ENCODE data around the gene ITGB6. TPM values are rescaled to one million over a fixed set of nuclear protein-coding genes. Genes with fewer than 3 reads are reported as not detected.
A peak's percentile ranks its signal among the peaks of the same experiment; 100 is the strongest.

Gene ITGB6
- total and polyA plus RNA-seq, 2 of the 4 experiments (the other 2 are of a cell fraction): under 0.01 TPM; not detected in 1

DNA sequence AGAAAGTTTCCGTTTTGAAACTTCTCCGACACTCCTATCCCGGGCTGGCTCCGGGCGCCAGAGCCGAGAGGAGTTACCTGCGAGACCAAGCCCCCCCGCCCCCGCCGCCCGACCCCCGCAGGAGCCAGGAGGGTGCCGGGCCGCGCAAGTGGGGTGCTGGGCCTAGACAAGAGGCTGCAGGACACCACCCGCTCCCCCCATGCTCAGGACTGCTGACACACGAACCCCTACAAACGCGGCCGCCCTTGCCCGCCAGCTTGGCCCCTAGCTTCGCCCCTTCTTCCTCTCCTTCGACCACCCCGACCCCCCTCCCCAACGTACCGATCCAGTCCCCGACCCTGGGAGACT is 138.2 kb downstream of the ITGB6 start:
- dilution Hi-C loops (cut with HindIII; ENCODE audit: low sequenced_read_pairs, unreplicated experiment) (no loop called here), in situ Hi-C loops (cut with MboI; ENCODE audit: low sequenced_read_pairs) (no loop called here), intact Hi-C loops (cut with micrococcal nuclease) (no loop called here)
- ChIA-PET CTCF (no interaction called here), POLR2A (ENCODE audit: unreplicated experiment) (no interaction called here)
- no peak for DNase-seq
- Histone ChIP-seq H3K79me1 (ENCODE audit: low read depth in 1 of 2, low read length in 2 of 2) (no peaks in the 10 kb centered on the region), H3K9me3 (ENCODE audit: control insufficient read depth, insufficient read depth, low read length) (no peaks in the 10 kb centered on the region), H2BK120ac (ENCODE audit: low read depth, low read length) (no peak overlapping the region), H2BK15ac (ENCODE audit: low read depth, low read length) (no peak overlapping the region), H2AFZ (replicated peaks; ENCODE audit: low read length, poor library complexity) (peak overlapping the region; percentile 92), H3K56ac (ENCODE audit: extremely low read depth, insufficient read depth, low read length) (no peak overlapping the region), H3K27me3 (ENCODE audit: control insufficient read depth, insufficient read depth, low read length) (peaks cover 24% of the 10 kb centered on the region), H3K23ac (ENCODE audit: low read depth, low read length) (no peak overlapping the region), H3K9ac (ENCODE audit: low read depth, low read length) (peak overlapping the region; percentile 27; the same call in 1 of the 2 replicates), H2AK5ac (ENCODE audit: low read depth, low read length) (no peak overlapping the region), H2AK9ac (replicated peaks; ENCODE audit: low read depth, low read length, poor library complexity) (no peak overlapping the region), H4K5ac (ENCODE audit: low read depth, low read length) (no peak overlapping the region), H3K4ac (ENCODE audit: low read depth, low read length) (no peak overlapping the region), H4K91ac (ENCODE audit: insufficient read depth, low read depth, low read length) (no peak overlapping the region), H3K4me2 (ENCODE audit: low read depth, low read length) (peak overlapping the region; percentile 94; the same call in 1 of the 2 replicates), H2BK20ac (ENCODE audit: low read depth, low read length) (no peak overlapping the region), H3K18ac (ENCODE audit: low read depth, low read length) (no peak overlapping the region), H3K27ac (ENCODE audit: insufficient read depth, low read length) (no peak overlapping the region), H3K9me1 (ENCODE audit: insufficient read depth, low read length) (no peaks in the 10 kb centered on the region), H3K14ac (replicated peaks; ENCODE audit: low read depth, low read length) (0 out of 2 replicates have a peak overlapping the region, but pooled peaks have one; percentile 18), H4K8ac (ENCODE audit: low read depth in 2 of 2, low read length in 2 of 2) (peak overlapping the region in 1 of 2 experiments; percentile 52; a peak in 1 of 4 replicates), H3K4me3 (ENCODE audit: insufficient read depth, low read depth, low read length) (peak overlapping the region; percentile 59), H4K20me1 (ENCODE audit: insufficient read depth, low read length) (no peaks in the 10 kb centered on the region), H3K4me1 (ENCODE audit: control insufficient read depth, insufficient read depth, low read length) (no peaks in the 10 kb centered on the region), H3K36me3 (ENCODE audit: control insufficient read depth, insufficient read depth, low read length) (no peaks in the 10 kb centered on the region), H2BK5ac (ENCODE audit: low read depth, low read length, poor library complexity, severe bottlenecking) (no peak overlapping the region)
- BruUV-seq (replicated peaks): no TSS peak
- ATAC-seq (ENCODE audit: low read depth): peak; percentile 25
- no peak for TF ChIP-seq NFE2L2 (IDR thresholded peaks at IDR 0.05; ENCODE audit: low read depth, low read length)
- TF ChIP-seq, protein P1, sequence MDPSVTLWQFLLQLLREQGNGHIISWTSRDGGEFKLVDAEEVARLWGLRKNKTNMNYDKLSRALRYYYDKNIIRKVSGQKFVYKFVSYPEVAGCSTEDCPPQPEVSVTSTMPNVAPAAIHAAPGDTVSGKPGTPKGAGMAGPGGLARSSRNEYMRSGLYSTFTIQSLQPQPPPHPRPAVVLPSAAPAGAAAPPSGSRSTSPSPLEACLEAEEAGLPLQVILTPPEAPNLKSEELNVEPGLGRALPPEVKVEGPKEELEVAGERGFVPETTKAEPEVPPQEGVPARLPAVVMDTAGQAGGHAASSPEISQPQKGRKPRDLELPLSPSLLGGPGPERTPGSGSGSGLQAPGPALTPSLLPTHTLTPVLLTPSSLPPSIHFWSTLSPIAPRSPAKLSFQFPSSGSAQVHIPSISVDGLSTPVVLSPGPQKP (IDR thresholded peaks at IDR 0.05; ENCODE audit: borderline replicate concordance, low read depth, low read length): no peak
- TF ChIP-seq SMC3 (IDR thresholded peaks at IDR 0.05; ENCODE audit: low read depth, low read length): no peak
- TF ChIP-seq MAZ (IDR thresholded peaks at IDR 0.05; ENCODE audit: borderline replicate concordance, low read depth, low read length): no peak
- TF ChIP-seq RFX5 (IDR thresholded peaks at IDR 0.05; ENCODE audit: low read depth, low read length): no peak
- TF ChIP-seq MAFK (IDR thresholded peaks at IDR 0.05; ENCODE audit: low read depth, low read length): no peak
- no peak for TF ChIP-seq RAD21 (IDR thresholded peaks at IDR 0.05; ENCODE audit: low read length)
- no peak for TF ChIP-seq RCOR1 (IDR thresholded peaks at IDR 0.05; ENCODE audit: insufficient replicate concordance, low read length)
- TF ChIP-seq, protein P2, sequence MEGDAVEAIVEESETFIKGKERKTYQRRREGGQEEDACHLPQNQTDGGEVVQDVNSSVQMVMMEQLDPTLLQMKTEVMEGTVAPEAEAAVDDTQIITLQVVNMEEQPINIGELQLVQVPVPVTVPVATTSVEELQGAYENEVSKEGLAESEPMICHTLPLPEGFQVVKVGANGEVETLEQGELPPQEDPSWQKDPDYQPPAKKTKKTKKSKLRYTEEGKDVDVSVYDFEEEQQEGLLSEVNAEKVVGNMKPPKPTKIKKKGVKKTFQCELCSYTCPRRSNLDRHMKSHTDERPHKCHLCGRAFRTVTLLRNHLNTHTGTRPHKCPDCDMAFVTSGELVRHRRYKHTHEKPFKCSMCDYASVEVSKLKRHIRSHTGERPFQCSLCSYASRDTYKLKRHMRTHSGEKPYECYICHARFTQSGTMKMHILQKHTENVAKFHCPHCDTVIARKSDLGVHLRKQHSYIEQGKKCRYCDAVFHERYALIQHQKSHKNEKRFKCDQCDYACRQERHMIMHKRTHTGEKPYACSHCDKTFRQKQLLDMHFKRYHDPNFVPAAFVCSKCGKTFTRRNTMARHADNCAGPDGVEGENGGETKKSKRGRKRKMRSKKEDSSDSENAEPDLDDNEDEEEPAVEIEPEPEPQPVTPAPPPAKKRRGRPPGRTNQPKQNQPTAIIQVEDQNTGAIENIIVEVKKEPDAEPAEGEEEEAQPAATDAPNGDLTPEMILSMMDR (conservative IDR thresholded peaks at IDR 0.05; ENCODE audit: low read depth, low read length): no peak
- 0% methylated on average over 1 of the region's 27 CpGs; no CpG with 5 or more reads in 1 of the 2 experiments for WGBS, 2 experiments (ENCODE audit: extremely low coverage in 2 of 2, insufficient read length in 1 of 2)
